HepG2 (cell line): Measurements from ENCODE around the gene ZNRD2. TPM values are rescaled to one million over a fixed set of nuclear protein-coding genes. Genes with fewer than 3 reads are reported as not detected.

ENCODE experiments used
- AGO2 ChIP-seq: fragments of 200-400 bp; formaldehyde crosslinking; optimal IDR thresholded peaks from 2 replicates; pipeline ENCODE3; 2017; ENCODE audit warnings: mild to moderate bottlenecking, low read depth, low read length, moderate library complexity
- CBX5 ChIP-seq: sonication (generic); formaldehyde crosslinking; IDR thresholded peaks from 2 replicates; pipeline ENCODE4 v1.4.0; 2020; ENCODE audit warnings: missing genetic modification reagents, borderline replicate concordance
- CENPBD1 ChIP-seq: sonication (generic); formaldehyde crosslinking; IDR thresholded peaks from 2 replicates; pipeline ENCODE4 v1.8.0; 2022; ENCODE audit warnings: missing genetic modification reagents, low read depth, mild to moderate bottlenecking, borderline replicate concordance
- CSRNP2 ChIP-seq: sonication (generic); formaldehyde crosslinking; conservative IDR thresholded peaks from 2 replicates; pipeline ENCODE4 v1.8.0; 2022; ENCODE audit warnings: low read depth, missing genetic modification reagents
- HMG20B ChIP-seq: conservative IDR thresholded peaks from 2 replicates; pipeline ENCODE4 v1.6.1; 2016; ENCODE audit warnings: missing genetic modification reagents, missing compliant biosample characterization
- TARDBP ChIP-seq: sonication (generic); formaldehyde crosslinking; IDR thresholded peaks from 2 replicates; pipeline ENCODE4 v1.8.0; 2022; ENCODE audit warnings: mild to moderate bottlenecking, missing genetic modification reagents
- THAP11 ChIP-seq: IDR thresholded peaks from 2 replicates; pipeline ENCODE4 v1.6.1; 2016; ENCODE audit warnings: missing biosample characterization, missing genetic modification reagents
- ZNF556 ChIP-seq: sonication (generic); formaldehyde crosslinking; IDR thresholded peaks from 2 replicates; pipeline ENCODE4 v1.4.0; 2020; ENCODE audit warnings: mild to moderate bottlenecking, missing genetic modification reagents, borderline replicate concordance
- ZNF740 ChIP-seq: sonication (generic); formaldehyde crosslinking; IDR thresholded peaks from 2 replicates; pipeline ENCODE4 v1.4.0; 2020; ENCODE audit warnings: missing genetic modification reagents
- ZNF850 ChIP-seq: sonication (generic); formaldehyde crosslinking; conservative IDR thresholded peaks from 2 replicates; pipeline ENCODE4 v1.9.0; 2021; ENCODE audit warnings: mild to moderate bottlenecking, missing genetic modification reagents
- polyA plus RNA-seq, 8 experiments: library from polyadenylated mRNA; depleted of rRNA in 3 of 8; stranded (reverse) in 7 of 8; unstranded in 1 of 8; fragments of >200 nt; fragmentation: Illumina TruSeq in 4 of 8; extraction: Trizol in 4 of 8; gene quantifications; 2 replicates each; pipeline versions ENCODE4 v1.2.1 to v1.2.3, GENCODE V29; 2011 to 2016; ENCODE audit warnings: low read depth in 4 of 8, missing spikeins in 1 of 8, mixed read lengths in 1 of 8; ENCODE audit not compliant: insufficient read depth in 1 of 8
- total RNA-seq, 5 experiments: library from RNA; depleted of rRNA; stranded (reverse); fragments of >200 nt; fragmentation: Illumina TruSeq; extraction: Trizol; gene quantifications; 2 replicates each; pipeline ENCODE4 v1.2.3, GENCODE V29; 2016; ENCODE audit warnings: low read depth in 1 of 5
- TF ChIP-seq, protein P1 (sequence below): sonication (generic); formaldehyde crosslinking; IDR thresholded peaks from 2 replicates; pipeline ENCODE4 v1.4.0; 2020; ENCODE audit warnings: missing genetic modification reagents

Gene ZNRD2
- total and polyA plus RNA-seq, 2 of the 13 experiments (the other 11 are each of a cell fraction or from before 2014, with no cell fraction given): 29.2 to 34.0 TPM

GRCh38 chr11:65598258-65598699, 28.0 kb downstream of the ZNRD2 start (continued):
- TF ChIP-seq TARDBP (no peak), ZNF850 (CRISPR knock-in tag) (no peak), ZNF740 (no peak), CSRNP2 (CRISPR knock-in tag) (no peak), AGO2 (peak; percentile 92), CENPBD1 (CRISPR knock-in tag) (no peak), ZNF556 (CRISPR knock-in tag) (no peak), CBX5 (CRISPR knock-in tag) (no peak), HMG20B (CRISPR knock-in tag) (no peak), THAP11 (CRISPR knock-in tag) (no peak)
- TF ChIP-seq, protein P1, sequence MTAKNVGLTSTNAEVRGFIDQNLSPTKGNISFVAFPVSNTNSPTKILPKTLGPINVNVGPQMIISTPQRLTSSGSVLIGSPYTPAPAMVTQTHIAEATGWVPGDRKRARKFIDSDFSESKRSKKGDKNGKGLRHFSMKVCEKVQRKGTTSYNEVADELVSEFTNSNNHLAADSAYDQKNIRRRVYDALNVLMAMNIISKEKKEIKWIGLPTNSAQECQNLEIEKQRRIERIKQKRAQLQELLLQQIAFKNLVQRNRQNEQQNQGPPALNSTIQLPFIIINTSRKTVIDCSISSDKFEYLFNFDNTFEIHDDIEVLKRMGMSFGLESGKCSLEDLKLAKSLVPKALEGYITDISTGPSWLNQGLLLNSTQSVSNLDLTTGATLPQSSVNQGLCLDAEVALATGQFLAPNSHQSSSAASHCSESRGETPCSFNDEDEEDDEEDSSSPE: no peak
